Neuronal stem cell (in vitro differentiated cells): ENCODE measurements around the gene FRYL.

ENCODE experiments used
- DNase-seq: peaks from one replicate; pipeline ENCODE4 v3.0.0-alpha.2; 2013; ENCODE audit warnings: low spot score
- H2AFZ ChIP-seq: one replicate; pipeline ENCODE4 v1.6.1; 2013; ENCODE audit warnings: mild to moderate bottlenecking, low read length, inconsistent platforms
- H2AK5ac ChIP-seq: 2 replicates; pipeline ENCODE4 v1.6.1; 2013; ENCODE audit warnings: low read depth, mild to moderate bottlenecking, inconsistent platforms, low read length, moderate library complexity, mixed read lengths
- H2BK120ac ChIP-seq: 2 replicates; pipeline ENCODE4 v1.6.1; 2013; ENCODE audit warnings: low read depth, mild to moderate bottlenecking, inconsistent platforms, low read length, moderate library complexity, mixed read lengths
- H2BK12ac ChIP-seq: one replicate; pipeline ENCODE4 v1.6.1; 2013; ENCODE audit warnings: low read length, inconsistent platforms
- H2BK15ac ChIP-seq: 2 replicates; pipeline ENCODE4 v1.6.1; 2013; ENCODE audit warnings: mild to moderate bottlenecking, low read length, inconsistent platforms, mixed read lengths
- H2BK5ac ChIP-seq: one replicate; pipeline ENCODE4 v1.6.1; 2013; ENCODE audit warnings: inconsistent platforms, mild to moderate bottlenecking, low read length, moderate library complexity
- H3K14ac ChIP-seq: one replicate; pipeline ENCODE4 v1.6.1; 2013; ENCODE audit warnings: low read length, inconsistent platforms
- H3K18ac ChIP-seq: 2 replicates; pipeline ENCODE4 v1.6.1; 2013; ENCODE audit warnings: low read length, inconsistent platforms
- H3K23ac ChIP-seq: 2 replicates; pipeline ENCODE4 v1.6.1; 2013; ENCODE audit warnings: low read depth, mild to moderate bottlenecking, mixed read lengths, low read length, inconsistent platforms; ENCODE audit not compliant: poor library complexity
- H3K27ac ChIP-seq: replicated peaks from 3 replicates; pipeline ENCODE4 v1.5.1; 2013; ENCODE audit warnings: low read length, inconsistent platforms
- H3K27me3 ChIP-seq, 3 experiments: 2 replicates each; pipeline ENCODE4 v1.6.1; 2013; ENCODE audit warnings: low read length in 3 of 3, mild to moderate bottlenecking in 2 of 3, inconsistent platforms in 1 of 3, low read depth in 1 of 3, mixed read lengths in 1 of 3, moderate library complexity in 1 of 3; ENCODE audit not compliant: control insufficient read depth in 3 of 3, insufficient read depth in 3 of 3
- H3K36me3 ChIP-seq, 2 donors: replicated peaks in 1 of 2; 2 replicates each; pipeline ENCODE4 v1.6.1; 2013; ENCODE audit warnings: low read length in 2 of 2; ENCODE audit not compliant: control insufficient read depth in 2 of 2, insufficient read depth in 2 of 2
- H3K4ac ChIP-seq: 2 replicates; pipeline ENCODE4 v1.6.1; 2013; ENCODE audit warnings: inconsistent platforms, mild to moderate bottlenecking, low read length, moderate library complexity
- H3K4me1 ChIP-seq, 2 donors: 1 replicate in 1 of 2; 2 replicates in 1 of 2; pipeline ENCODE4 v1.6.1; 2013; ENCODE audit warnings: low read length in 2 of 2, low read depth in 1 of 2; ENCODE audit not compliant: control insufficient read depth in 2 of 2, insufficient read depth in 1 of 2
- H3K4me2 ChIP-seq: one replicate; pipeline ENCODE4 v1.6.1; 2013; ENCODE audit warnings: mild to moderate bottlenecking, low read length, inconsistent platforms; ENCODE audit not compliant: insufficient read depth, poor library complexity, severe bottlenecking
- H3K4me3 ChIP-seq, 2 donors: 2 replicates each; pipeline ENCODE4 v1.5.1; 2013; ENCODE audit warnings: low read length in 2 of 2, mild to moderate bottlenecking in 2 of 2, inconsistent platforms in 1 of 2, moderate library complexity in 1 of 2
- H3K79me1 ChIP-seq: one replicate; pipeline ENCODE4 v1.6.1; 2013; ENCODE audit warnings: low read depth, mild to moderate bottlenecking, inconsistent platforms, low read length, moderate library complexity
- H3K9ac ChIP-seq: one replicate; pipeline ENCODE4 v1.6.1; 2013; ENCODE audit warnings: mild to moderate bottlenecking, low read depth, low read length, inconsistent platforms; ENCODE audit not compliant: poor library complexity
- H3K9me3 ChIP-seq, 2 donors: replicated peaks in 1 of 2; 2 replicates each; pipeline versions ENCODE3 to v1.6.1; 2013; ENCODE audit warnings: low read length in 2 of 2, mild to moderate bottlenecking in 2 of 2, inconsistent platforms in 1 of 2, low read depth in 1 of 2, mixed read lengths in 1 of 2, moderate library complexity in 1 of 2; ENCODE audit not compliant: control insufficient read depth in 2 of 2, insufficient read depth in 1 of 2
- H4K8ac ChIP-seq: one replicate; pipeline ENCODE4 v1.6.1; 2013; ENCODE audit warnings: low read depth, mild to moderate bottlenecking, inconsistent platforms, low read length, moderate library complexity
- H4K91ac ChIP-seq: one replicate; pipeline ENCODE4 v1.6.1; 2013; ENCODE audit warnings: low read length, low read depth, mild to moderate bottlenecking, inconsistent platforms; ENCODE audit not compliant: poor library complexity
- WGBS, 2 donors: extraction: QIAGEN DNeasy Blood & Tissue Kit; methylation state at CpG; one replicate each; pipeline ENCODE4 v1.1.7; 2013; ENCODE audit warnings: missing lambda C conversion rate in 2 of 2, mixed read lengths in 1 of 2; ENCODE audit not compliant: insufficient read length in 2 of 2, insufficient replicate concordance in 1 of 2; ENCODE audit errors: extremely low coverage in 2 of 2; 5-methylcytosine and 5-hydroxymethylcytosine counted together

The FRYL gene

DNA sequence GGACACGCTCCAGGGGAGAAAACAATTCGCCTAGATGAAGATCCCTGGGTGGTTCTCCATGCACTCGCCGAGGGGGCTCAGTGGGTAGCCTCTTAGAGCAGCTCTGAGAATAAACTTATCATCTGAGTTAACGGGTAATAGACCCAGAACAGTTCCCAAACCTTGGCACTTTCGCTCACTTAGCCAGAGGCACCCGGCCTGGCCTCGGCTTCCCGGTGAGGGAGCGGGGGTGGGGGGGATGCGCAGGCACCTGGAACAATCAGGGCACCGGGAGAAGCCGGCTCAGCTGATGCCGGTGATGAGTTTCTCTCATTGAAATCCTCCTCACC, 290.4 kb downstream of the FRYL start:
- H3K79me1 ChIP-seq, result no peaks in the 10 kb centered on the region
- no peaks in the 10 kb centered on the region for H3K36me3 ChIP-seq
- H4K8ac ChIP-seq, result no peak overlapping the region
- WGBS, 2 donors, result no CpG with 5 or more reads among the region's 14 CpGs
- peak overlapping the region; percentile 85 for H3K4me2 ChIP-seq
- H3K18ac ChIP-seq, result peak overlapping the region; percentile 73
- peak overlapping the region; percentile 60 for H2BK15ac ChIP-seq
- no peak overlapping the region for H4K91ac ChIP-seq
- DNase-seq, result no peak
- no peak overlapping the region for H2BK5ac ChIP-seq
- H3K9me3 ChIP-seq, result no peaks in the 10 kb centered on the region
- H3K4ac ChIP-seq, result no peak overlapping the region
- H3K9ac ChIP-seq, result no peak overlapping the region
- H3K27ac ChIP-seq, result no peak overlapping the region
- H3K23ac ChIP-seq, result no peak overlapping the region
- H2BK120ac ChIP-seq, result no peak overlapping the region
- peak overlapping the region; percentile 30 for H2AFZ ChIP-seq
- no peak overlapping the region for H2AK5ac ChIP-seq
- H2BK12ac ChIP-seq, result no peak overlapping the region
- H3K27me3 ChIP-seq, result peaks cover 0 to 45% (median 17%) of the 10 kb centered on the region in 3 experiments
- H3K4me3 ChIP-seq, result peak overlapping the region in 1 of 2 donors; percentile 78
- no peak overlapping the region for H3K14ac ChIP-seq
- peaks cover 0 to 2% of the 10 kb centered on the region in 2 donors for H3K4me1 ChIP-seq

DNA sequence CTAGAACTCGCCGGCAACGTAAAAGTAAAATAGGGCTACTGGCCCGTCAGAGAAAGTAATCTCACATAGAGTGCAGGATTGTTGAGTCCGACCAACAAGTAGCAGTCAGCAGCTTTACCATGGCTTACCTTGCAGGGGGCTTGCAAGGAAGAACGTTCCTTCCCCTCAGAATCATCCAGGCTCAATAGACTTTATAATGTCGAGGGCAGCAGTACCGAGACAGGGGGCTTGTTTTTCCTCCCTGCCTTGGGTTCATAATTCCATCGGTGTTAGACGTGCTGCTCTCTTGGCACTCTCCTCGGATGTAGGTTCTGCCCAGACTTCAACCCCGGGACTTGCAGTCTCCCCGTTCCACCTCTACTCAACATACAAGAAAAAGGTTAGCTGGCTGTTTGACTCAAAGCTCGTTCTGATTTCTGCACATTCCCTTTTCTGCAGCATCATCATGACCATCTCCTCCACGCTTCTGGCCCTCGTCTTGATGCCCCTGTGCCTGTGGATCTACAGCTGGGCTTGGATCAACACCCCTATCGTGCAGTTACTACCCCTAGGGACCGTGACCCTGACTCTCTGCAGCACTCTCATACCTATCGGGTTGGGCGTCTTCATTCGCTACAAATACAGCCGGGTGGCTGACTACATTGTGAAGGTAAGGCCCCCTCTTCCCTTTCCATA, 295.4 kb downstream of the FRYL start:
- H4K8ac ChIP-seq, result no peak overlapping the region
- H3K4me3 ChIP-seq, result peak overlapping the region in 1 of 2 donors; percentile 52
- peak overlapping the region; percentile 86 for H2AFZ ChIP-seq
- no peaks in the 10 kb centered on the region for H3K36me3 ChIP-seq
- H2BK120ac ChIP-seq, result no peak overlapping the region
- no peak overlapping the region for H3K27ac ChIP-seq
- no peak overlapping the region for H4K91ac ChIP-seq
- DNase-seq, result no peak
- H2BK15ac ChIP-seq, result peak overlapping the region; percentile 20
- peaks cover 3 to 8% of the 10 kb centered on the region in 2 donors for H3K9me3 ChIP-seq
- peak overlapping the region; percentile 68 for H3K23ac ChIP-seq
- H3K18ac ChIP-seq, result no peak overlapping the region
- peaks cover 3 to 38% (median 17%) of the 10 kb centered on the region in 3 experiments for H3K27me3 ChIP-seq
- H2AK5ac ChIP-seq, result no peak overlapping the region
- H3K4me1 ChIP-seq, result peaks cover 0 to 4% of the 10 kb centered on the region in 2 donors
- H3K4ac ChIP-seq, result no peak overlapping the region
- H2BK5ac ChIP-seq, result no peak overlapping the region
- no peak overlapping the region for H3K9ac ChIP-seq
- no peak overlapping the region for H3K4me2 ChIP-seq
- peaks cover 3% of the 10 kb centered on the region for H3K79me1 ChIP-seq
- H2BK12ac ChIP-seq, result no peak overlapping the region
- WGBS, 2 donors, result no CpG with 5 or more reads among the region's 22 CpGs
- no peak overlapping the region for H3K14ac ChIP-seq

DNA sequence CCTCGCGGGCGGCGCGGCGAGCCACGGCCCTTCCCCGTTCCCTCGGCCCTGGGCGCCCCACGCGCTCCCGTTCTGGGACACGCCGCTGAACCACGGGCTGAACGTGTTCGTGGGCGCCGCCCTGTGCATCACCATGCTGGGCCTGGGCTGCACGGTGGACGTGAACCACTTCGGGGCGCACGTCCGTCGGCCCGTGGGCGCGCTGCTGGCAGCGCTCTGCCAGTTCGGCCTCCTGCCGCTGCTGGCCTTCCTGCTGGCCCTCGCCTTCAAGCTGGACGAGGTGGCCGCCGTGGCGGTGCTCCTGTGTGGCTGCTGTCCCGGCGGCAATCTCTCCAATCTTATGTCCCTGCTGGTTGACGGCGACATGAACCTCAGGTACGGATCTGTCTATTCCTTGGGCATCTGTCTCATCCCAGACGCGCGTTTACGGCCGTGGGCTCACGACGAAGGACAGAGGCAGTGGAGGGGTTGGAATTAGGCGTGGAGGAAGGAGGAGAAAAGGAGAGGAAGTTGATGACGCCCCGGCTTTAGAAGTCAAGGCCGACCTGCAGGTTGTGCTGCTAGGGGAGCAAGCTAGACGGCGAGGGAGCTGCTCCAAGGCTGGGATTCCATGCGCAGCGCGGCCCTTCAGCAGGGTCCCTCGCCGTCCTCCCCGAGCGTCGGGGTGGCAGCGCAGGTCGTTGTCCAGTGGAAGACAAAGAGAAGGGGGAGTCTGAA, 296.1 kb downstream of the FRYL start:
- Histone ChIP-seq H2BK15ac (peak overlapping the region; percentile 20), H3K14ac (peak overlapping the region; percentile 47), H4K91ac (no peak overlapping the region), H3K9ac (peak overlapping the region; percentile 56), H3K36me3 (no peaks in the 10 kb centered on the region), H3K4ac (no peak overlapping the region), H2AFZ (peak overlapping the region; percentile 86), H2BK120ac (peak overlapping the region; percentile 67), H3K27me3 (peaks cover 3 to 34% (median 17%) of the 10 kb centered on the region in 3 experiments), H3K4me2 (peak overlapping the region; percentile 77), H2BK12ac (peak overlapping the region; percentile 52), H4K8ac (peak overlapping the region; percentile 97), H3K4me1 (peaks cover 0 to 2% of the 10 kb centered on the region in 2 donors), H3K23ac (peak overlapping the region; percentile 68), H3K9me3 (peaks cover 3 to 8% of the 10 kb centered on the region in 2 donors), H3K4me3 (peak overlapping the region in 1 of 2 donors; percentile 84), H3K79me1 (peaks cover 3% of the 10 kb centered on the region), H3K27ac (no peak overlapping the region), H2BK5ac (no peak overlapping the region), H2AK5ac (peak overlapping the region; percentile 78), H3K18ac (peak overlapping the region; percentile 96)
- WGBS, 2 donors, result no CpG with 5 or more reads among the region's 66 CpGs
- no peak for DNase-seq
